Endometrial microvascular endothelial cells (primary cell): ENCODE data around the gene CCDC180. TPM values are rescaled to one million over a fixed set of nuclear protein-coding genes. Genes with fewer than 3 reads are reported as not detected.
"Not testable (repeated sequence)": the region's sequence is repeated elsewhere in the genome, so short reads cannot be mapped to it uniquely, and the experiment has no call there.

Source experiments
- in situ Hi-C: cut with HindIII; loops from 2 replicates; pipeline ENCODE4 v1.10.0; 2017; ENCODE audit warnings: low sequenced_read_pairs, low pct_unique_long_range_greater_than_20kb; ENCODE audit errors: inconsistent ontology term
- total RNA-seq: library from RNA; depleted of rRNA; stranded (reverse); fragments of >200 nt; gene quantifications from one replicate; pipeline ENCODE4 v1.2.3, GENCODE V29; 2015; ENCODE audit errors: inconsistent ontology term

CCDC180 gene
- 0.37 TPM for total RNA-seq

DNA sequence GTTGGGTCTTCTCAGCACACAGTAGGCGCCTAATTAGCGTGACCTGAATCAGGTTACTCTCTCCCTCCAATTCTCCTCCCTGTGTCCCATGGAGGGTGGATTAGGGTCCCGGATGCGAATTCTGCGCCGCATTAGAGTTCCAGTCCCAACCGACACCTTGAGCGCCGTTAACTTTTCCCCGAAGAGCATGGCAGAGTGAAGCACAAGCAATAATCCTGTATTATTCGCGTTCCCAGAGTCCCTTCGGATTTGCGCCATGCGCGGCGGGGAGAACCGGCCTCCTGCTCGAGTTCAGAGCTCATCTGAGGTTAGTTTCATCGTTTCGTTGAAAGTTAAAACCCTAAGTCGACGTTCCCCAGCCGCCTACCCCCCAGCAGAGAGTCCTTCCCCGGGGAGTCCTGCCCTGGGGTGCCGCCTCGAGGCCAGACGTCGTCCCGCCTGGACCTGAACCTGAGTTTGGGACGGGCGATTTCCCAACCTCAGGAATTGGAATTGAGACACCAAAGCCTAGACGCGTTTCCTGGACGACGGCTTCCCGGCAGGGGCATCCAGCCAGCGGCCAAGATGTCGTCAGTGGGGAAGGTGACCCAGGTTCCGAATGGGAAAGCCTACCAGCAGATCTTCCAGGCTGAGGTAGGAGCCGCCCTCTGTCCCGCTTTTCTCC lies at the start of gene CCDC180:
TSS of gene CCDC180 (plus strand) at position 160 of the 664 bp plus-strand sequence. CDS start at position 565, 405 bp downstream.
- in situ Hi-C loops: no loop called here

DNA sequence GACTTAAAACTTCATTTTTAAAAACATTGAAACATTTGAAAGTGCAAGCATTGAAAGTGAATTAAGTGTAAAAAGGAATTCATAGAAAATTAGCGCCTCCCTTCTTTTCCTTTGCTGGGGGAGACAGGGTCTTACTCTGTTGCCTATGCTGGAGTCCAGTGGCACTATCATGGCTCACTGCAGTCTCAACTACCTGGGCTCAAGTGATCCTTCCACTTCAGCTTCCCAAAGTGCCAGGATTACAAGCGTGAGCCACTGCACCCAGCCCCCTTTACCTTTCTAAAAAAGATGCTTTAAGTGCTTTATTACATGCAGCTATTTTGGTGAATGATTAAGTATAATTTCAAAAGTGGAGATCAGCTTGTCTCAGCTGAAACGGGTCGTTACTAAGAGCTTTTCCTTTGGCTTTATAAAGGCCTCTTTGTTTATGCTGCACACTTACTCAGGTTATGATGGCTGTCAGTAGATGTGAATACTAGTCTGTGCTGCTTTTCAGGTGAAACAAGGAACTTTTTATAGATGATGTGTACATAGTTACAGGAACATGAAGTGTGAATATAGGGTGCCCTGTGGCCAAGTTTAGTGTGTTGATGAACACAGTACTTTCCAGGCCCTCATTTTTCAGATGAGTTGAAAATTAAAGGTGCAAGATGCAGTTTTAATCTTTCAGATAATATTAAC lies 47.5 kb upstream of the CCDC180 start:
- in situ Hi-C loops: not testable (repeated sequence)

DNA sequence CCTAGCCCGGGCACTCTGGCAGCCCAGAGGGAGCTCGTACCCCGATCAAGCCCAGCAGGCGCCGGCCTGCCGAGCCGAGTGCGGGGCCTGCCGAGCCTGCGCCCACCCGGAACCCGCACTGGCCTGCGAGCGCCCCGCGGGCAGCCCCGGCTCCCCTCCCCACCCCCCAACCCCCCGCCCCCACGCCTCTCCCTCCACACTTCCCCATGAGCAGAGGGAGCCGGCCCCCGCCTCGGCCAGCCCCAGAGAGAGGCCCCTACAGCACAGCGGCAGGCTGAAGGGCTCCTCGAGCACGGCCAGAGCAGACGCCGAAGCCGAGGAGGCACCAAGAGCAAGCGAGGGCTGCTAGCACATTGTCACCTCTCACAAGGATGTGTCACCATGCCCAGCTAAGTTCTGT lies 36.2 kb upstream of the CCDC180 start:
- in situ Hi-C loops: no loop called here

DNA sequence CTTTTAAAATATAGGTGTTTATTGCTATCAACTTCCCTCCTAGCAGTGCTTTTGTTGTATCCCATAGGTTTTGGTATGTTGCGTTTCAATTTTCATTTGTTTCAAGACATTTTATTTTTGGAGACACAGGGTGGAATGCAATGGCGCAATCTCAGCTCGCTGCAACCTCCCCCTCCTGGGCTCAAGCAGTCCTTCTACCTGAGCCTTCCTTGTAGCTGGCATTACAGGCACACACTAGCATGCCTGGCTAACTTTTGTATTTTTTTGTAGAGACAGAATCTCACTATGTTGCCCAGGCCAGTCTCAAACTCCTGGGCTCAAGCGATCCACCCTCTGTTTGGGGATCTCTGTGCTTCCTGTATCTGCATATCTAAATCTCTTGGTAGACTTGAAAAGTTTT lies 35.4 kb upstream of the CCDC180 start:
- in situ Hi-C loops: no loop called here

DNA sequence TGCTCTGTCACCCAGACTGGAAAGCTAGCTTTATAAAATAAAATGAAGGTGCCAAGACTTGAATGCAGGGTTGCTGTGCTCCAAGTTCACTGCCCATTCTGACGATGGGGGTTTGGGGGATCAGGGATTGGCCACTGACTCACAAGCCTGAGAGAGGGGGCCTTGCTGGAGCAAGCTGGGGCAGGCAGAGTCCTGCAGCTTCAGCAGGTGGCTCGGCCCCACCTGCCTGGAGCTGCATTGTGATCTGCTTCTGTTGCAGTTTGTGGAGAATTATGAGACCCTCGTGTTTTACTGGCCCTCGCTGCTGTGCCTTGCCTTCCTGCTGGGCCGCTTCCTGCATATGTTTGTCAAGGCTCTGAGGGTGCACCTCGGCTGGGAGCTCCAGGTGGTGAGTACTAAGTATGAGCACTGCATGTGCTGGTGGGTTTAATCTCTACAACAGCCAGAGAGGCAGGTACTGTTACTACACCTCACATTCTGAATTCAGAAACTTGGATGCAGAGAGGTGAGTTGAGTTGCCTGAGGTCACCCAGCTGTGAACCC lies 31.1 kb upstream of the CCDC180 start:
- in situ Hi-C loops: no loop called here

DNA sequence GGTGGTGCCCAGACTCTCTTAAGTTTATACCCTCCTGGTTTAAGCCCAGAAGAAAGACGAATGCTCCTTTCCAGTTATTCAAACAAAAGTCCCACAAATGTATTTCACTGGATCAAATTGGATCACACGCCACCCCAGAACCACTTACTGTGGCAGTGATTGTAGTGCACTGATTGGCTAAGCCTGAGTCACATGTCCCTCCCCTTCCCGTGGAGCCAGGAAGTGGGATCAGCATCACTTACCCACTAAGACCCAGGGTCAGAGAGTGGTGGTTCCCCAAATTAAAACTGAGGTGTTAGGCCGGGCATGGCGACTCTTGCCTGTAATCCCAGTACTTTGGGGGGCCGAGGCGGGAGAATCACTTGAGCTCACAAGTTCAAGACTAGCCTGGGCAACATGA lies 29.5 kb upstream of the CCDC180 start:
- in situ Hi-C loops: no loop called here

DNA sequence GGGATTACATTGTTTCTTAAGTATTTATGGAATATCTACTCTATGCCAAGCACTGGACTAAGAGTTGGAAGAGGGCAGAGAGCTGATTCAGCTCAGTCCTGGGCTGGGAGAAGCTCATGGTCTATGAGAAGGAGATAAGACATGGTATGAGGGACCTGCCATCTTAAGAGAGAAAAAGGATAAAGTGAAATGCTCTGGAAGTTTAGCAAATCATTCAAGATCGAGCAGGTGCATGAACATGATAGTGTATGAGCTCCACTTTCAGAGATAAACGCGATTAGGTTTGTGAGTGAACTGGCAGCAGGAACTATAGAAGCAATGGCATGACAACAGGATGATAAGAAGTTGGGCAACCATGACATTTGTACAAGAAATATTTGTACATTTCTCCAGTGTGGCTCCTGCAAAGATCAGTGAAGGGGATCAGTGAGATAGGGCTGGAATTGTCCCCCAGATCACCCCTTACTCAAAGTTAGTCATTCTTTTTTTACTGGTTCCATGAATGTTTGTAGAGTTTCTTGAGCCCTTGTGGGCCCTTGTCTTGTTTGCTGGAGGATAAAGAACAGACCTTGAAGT lies 26.6 kb upstream of the CCDC180 start:
- in situ Hi-C loops: no loop called here

DNA sequence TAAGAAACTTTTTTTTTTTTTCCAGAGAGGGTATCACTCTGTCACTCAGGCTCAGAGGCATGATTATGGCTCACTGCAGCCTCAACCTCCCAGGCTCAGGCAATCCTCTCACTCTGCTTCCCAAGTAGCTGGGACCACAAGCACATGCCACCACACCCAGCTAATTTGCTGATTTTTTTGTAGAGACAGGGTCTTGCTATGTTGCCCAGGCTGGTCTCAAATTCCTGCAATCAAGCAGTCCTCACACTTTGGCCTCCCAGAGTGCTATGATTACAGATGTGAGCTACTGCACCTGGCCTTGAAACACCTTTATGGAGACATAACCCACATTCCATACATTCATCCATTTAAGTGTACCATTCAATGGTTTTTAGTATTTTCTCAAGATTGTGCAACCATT lies 23.7 kb upstream of the CCDC180 start:
- in situ Hi-C loops: no loop called here

DNA sequence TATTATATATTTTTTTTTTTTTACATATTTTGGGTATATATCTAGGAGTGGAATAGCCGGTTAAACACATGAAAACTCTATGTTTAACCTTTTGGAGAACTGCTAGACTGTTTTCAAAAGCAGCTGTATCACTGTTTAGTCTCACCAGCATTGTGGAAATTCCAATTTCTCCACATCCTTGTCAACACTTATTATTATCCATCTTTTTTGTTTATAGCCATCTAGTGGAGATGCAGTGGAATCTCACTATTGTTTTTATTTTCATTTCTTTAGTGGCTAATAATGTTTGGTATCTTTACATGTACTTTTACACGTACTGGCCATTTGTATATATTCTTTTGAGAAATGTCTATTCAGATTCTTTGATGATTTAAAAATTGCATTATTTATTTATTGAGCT lies 22.7 kb upstream of the CCDC180 start:
- in situ Hi-C loops: no loop called here

DNA sequence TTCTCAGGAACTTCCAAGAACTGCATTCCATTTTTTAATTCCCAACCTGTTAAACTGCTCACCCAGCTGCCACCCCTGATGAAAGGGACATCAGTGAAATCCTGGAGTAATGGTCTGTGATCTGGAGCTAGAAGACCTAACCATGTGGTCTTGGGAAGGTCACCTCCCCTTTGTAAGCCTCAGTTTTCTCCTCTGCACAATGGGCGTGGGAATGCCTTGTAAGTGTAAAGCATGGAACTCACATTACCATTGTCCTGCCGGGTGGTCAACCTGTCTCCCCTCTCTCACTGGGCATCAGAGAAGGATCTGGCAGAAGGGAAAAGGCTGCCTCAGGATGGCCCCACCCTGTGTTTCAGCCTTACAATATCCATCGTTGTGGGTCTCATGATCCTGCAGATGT lies 15.3 kb upstream of the CCDC180 start:
- in situ Hi-C loops: no loop called here

DNA sequence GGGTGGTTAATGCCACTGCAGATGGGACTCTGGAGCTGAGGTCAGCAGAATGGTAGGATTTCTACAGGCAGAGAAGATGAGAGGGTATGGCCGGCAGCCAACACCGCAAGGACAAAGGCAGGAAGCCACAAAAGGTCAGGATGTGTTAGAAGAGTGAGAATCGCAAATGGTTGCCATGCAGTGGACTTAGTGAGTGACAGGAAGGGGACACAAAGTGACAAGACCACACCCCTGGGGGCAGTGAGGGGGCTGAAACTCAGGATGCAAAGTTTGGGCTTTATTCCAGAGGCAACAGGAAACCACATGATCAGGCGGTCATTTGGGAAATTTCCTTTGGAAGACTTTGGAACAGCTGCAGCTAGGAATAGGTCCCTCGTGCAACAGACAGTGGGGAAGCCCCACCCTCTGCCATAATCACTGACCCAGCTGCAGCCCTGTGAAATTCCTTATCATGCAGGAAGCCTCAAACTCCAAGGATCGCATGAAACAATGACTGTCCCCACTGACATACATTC lies 14.2 kb upstream of the CCDC180 start:
- in situ Hi-C loops: no loop called here

DNA sequence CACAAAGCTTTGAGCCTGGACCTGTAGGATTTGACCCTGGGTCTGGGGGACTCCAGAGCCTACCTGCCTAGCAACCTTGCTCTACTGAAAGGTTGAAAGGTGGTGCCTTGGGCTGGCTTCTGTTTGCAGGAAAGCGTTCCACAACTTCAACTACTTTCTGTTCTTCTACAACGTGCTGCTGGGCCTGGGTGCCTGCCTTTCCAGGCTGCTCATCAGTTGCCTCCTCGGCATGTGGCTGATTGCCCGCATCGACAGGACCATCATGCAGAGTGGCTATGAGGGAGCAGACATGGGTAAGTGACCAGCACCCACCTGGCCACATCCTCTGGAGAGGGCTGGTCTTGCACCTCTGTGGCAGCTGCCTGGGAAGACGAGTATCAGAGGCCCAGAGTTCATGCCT lies 13.6 kb upstream of the CCDC180 start:
- in situ Hi-C loops: no loop called here

DNA sequence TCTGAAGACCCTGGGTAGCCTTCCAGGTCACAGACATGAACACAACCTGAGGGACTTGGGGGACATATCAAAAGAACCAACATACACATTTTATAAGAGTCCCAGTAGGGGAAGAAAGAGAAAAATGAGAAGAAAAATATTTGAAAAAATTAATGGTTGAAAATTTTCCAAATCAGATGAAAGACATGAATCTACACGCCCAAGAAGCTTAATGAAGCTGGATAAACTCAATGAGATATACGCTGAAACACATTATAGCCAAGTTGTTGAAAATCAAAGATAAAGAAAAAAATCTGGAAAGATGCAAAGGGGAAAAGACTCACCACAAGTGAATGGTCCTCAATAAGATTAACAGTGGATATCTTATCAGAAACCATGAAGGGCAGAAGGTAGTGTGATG lies 9.6 kb upstream of the CCDC180 start:
- in situ Hi-C loops: no loop called here

DNA sequence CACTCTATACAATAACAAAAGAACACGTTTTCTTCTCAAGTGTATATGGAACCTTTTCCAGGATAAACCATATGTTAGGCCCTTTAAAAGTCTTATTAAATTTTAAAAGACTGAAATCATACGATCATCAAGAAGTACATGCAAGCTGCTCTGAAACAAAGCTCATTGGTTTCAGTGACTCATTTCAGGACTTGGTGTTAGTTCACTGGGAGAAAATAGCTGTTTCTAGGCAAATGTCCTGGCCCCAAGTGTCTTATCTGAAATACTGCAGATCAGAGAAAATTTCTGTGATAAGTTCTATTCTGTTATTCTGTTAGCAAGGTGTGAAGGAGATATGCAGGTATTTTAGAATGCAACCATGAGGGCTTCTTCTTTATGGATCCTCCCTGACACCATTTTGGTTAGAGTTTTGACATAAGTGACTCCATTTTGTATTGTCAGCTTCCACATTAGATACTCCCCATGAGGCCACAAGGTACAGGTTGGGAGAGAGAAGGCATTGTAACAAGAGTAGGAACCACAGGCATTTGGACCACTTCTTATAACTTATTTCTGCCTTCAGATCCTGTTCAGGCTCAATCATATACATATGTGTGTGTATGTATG lies 7.5 kb upstream of the CCDC180 start:
- in situ Hi-C loops: no loop called here

DNA sequence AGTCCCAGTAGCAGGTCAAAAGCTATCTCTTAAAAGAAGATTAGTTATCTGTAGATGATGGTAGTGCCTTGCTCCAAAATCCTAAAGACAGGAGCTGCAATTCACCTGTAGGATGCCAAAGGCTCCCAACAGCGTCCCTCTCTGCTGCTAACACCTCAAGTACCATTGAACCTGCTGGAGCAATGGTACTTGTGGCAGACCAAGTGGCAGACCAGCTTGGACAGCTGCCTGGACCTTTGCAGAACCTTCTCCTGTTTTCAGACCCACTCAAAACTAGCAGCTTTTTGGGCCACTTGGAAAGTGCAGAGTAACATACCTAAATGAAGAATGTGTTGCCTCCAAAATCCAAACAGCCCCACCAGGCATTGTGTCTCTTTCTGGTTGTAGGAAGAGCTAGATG lies 6.9 kb upstream of the CCDC180 start:
- in situ Hi-C loops: no loop called here

DNA sequence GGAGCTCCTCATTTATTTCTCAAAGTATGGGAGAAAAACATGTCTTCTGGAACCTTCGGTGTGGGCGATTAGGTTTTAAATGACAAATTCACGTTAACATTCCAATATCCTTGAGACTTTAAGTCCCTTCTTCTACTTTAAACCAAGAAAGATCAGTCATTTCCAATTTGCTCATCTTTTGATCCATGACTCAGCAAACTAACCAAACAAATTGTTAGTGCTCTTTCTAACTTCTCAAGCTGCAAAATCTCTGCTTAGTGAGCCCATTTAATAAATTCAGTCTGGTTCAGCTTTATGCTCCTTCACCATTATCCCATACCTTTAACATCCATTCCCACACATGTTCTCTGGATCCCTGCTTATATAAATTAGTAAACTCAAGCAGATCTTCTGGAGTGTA lies 5.5 kb upstream of the CCDC180 start:
- in situ Hi-C loops: no loop called here

DNA sequence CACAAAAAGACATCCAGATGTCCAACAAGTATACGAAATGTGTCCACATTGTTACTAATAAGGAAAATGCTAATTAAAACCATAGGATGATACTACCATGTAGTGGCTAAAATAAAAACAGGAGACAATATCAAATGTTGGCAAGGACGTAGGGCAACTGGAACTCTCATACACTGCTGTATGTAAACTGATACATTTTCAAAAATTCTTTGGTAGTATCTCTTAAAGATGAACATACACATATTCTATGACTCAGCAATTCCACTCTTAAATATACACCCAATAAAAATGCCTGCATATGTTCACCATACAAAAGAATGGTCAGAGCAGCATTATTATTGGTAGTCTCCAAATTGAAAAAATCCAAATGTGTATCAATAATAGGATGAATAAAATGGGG lies 2.9 kb upstream of the CCDC180 start:
- in situ Hi-C loops: no loop called here

DNA sequence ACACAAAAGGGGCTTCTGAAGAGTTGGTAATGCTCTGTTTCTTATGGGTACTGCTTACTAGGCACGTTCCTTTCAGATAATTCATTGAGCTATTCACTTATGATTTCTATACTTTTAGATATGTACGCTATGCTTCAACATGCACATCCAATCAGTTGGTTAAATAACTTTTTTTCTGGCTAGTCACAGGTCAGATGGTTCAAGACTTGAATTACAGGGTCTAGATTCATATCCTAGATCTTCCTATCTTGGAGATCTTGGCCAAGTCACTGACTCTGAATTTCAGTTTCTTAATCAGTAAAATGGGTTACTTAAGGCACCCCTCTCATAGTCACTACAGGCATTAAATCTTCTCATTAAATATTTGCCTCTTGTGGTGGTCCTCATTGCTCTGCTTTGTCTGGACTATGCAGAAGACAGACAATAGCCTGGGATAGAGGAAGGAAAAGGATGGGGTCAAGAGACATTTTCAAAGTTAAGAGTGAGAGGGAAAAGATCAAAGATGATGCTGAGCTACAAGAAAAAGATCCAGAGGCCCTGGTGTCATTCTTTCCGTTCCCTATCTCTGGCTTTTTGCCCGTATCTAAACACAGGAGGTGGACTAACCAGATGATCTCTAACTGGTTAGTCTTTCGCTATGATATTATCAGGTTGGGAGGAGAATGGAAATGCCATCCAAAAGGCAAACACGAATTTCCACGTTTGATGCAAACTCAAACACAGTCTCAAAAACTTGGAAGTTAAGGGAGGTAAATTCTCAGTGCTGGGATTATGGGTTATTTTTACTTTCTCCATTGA lies 1.8 kb upstream of the CCDC180 start:
- in situ Hi-C loops: no loop called here

DNA sequence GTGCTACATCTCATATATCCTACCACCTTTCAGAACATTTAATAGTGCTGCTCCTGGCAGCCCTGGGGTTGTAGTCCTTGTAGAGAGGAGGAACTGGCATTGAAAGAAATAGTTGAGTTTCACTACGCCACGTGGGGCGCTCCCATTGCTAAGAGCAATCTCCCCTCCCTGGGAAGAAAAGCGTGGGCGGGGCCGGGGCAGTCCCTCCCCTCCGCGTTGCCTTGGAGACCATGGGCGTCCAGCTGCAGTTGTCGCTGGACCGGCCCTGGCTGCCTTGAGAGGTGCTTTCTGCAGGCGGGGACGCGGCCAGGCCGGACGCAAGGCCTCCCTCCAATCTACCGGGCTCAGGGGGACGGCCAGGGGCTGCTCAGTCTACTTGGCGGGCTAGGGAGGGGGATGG lies 368 bp upstream of the CCDC180 start:
- in situ Hi-C loops: no loop called here
